A172 (cell line): ENCODE data around the gene NDUFAF8. TPM values are rescaled to one million over a fixed set of nuclear protein-coding genes. Genes with fewer than 3 reads are reported as not detected.

Experiments used
- DNase-seq: peaks from one replicate; pipeline ENCODE4 v3.0.0-alpha.2; 2015; ENCODE audit warnings: low spot score
- total RNA-seq: library from RNA; depleted of rRNA; stranded (reverse); fragments of >200 nt; shearing (Covaris generic); gene quantifications from 2 replicates; pipeline ENCODE4 v1.2.3, GENCODE V29; 2014

NDUFAF8 gene
- total RNA-seq, 1 experiment from 2014 or later: 100 TPM

DNA sequence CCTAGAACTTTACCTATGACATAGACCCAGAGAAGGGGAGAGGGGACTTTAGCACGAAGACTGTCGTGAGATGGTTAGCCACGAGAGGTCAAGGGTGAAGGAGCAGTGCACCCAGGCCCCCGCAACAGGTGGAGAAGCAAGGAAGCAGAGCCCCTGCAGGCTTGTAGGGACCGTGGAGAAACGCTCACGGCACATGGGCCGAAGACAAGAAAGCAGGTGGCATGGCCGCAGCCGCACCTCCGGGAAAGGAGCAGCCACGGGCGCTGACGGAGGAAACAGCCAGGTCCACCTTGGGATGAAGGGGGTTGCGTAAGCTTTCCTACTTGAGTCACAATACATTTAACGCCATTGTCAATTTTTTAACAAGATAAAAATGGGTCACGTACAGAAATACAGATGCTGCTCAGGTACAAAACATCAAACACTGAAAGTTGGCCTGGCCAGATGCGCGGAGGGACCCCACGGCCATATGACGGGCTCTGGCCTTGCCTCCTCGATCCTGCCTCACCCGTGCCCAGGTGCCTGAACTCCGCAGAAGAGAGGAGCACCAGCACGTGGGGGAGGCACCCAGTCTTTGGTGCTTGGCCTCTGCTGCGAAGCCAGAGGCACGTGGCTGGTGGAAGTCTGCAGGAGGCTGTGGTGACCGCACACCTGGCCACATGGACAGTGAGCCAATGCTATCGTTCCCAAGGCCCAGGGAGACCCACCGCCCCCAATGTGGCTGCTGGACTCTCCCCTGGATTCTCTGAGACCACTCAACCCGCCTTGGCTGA is 34.8 kb downstream of the NDUFAF8 start:
- no peak for DNase-seq

DNA sequence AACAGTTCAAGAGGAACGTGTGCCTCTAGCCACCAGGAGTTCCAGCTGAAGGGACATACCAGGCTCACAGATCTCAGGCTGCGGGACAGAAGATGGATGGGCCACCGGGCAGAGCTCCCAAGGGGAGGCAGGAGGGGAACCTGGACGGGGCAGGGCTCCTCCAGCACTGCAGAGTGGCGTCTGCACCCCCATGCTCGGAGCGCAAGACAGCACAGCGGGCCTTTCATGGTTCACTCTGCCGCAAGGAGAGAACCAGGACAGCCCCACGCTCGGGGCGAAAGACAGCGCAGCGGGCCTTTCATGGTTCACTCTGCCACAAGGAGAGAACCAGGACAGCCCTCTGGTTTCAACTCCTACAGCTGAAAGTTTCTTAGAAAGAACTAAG is 35.3 kb downstream of the NDUFAF8 start:
- DNase-seq: no peak

DNA sequence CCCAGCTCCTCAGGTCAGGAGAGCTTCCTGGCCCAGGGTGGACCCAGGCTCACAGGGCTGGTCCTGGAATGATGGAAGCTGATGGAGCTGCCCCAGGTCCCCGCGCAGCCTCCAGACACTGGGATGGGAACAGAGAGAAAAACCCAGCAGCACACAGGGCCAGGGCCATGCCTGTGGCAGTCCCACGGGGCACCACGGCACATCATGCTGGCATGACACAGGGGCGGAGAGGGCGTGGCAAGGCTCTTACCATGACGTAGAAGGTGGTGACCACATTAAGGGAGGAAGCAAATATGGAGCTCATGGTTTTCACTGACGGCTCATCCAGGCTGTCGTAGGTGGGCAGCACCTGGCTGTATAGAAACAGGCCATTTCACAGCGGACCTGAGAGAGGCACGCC is 37.7 kb downstream of the NDUFAF8 start:
- DNase-seq: no peak

- no peak for DNase-seq
These were observed 38.3 kb downstream of the NDUFAF8 start for GRCh38 chr17:81277421-81277820.

DNA sequence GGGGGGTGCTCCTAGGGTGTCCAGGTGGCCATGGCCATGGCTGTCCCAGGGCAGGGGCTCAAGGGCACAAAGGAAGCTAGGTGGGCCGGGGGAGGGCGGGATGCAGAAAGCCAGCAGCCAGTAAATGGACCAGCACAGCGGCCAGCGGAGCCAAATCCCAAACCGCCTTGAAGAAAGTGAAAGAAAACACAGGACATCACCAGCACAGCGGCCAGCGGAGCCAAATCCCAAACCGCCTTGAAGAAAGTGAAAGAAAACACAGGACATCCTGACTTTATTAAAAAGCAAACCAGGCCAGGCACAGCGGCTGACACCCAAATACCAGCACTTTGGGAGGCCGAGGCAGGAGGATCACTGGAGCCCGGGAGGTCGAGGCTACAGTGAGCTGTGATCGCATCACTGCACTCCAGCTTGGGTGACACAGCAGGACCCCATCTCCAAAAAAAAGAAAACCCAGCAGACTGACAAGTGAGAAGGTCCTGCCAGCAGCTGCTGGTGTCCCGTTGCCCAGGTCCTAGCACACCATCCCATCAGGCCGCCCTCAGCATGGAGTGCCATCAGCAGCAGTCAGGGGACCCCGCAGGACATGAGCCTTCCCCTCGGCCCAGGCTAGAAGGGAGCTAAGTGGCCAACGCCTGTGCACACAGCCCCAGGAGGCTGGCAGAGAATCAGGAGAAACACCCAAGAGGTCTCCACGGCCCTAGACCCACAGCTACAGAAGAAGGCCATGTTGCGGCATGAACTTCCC is 39.0 kb downstream of the NDUFAF8 start:
- no peak for DNase-seq

DNA sequence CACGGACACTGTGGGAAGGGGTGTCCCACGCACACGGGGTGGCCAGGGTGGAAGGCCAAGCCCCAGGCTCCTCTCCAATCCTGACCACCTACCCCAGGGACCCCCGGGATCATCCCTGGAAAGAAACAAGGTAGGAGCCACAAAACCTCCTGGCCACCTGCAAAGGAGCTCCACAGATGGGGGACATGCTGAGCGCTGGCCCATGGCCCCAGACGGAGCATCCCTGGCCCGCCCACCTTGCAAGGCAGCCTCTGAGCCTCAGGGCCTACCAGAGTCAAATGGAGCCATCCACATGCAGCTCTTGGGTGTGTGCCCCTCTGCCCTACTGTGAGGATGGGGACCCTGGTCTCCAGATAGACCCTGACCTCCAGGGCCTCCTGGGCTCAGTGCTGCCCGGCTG is 39.7 kb downstream of the NDUFAF8 start:
- no peak for DNase-seq

DNA sequence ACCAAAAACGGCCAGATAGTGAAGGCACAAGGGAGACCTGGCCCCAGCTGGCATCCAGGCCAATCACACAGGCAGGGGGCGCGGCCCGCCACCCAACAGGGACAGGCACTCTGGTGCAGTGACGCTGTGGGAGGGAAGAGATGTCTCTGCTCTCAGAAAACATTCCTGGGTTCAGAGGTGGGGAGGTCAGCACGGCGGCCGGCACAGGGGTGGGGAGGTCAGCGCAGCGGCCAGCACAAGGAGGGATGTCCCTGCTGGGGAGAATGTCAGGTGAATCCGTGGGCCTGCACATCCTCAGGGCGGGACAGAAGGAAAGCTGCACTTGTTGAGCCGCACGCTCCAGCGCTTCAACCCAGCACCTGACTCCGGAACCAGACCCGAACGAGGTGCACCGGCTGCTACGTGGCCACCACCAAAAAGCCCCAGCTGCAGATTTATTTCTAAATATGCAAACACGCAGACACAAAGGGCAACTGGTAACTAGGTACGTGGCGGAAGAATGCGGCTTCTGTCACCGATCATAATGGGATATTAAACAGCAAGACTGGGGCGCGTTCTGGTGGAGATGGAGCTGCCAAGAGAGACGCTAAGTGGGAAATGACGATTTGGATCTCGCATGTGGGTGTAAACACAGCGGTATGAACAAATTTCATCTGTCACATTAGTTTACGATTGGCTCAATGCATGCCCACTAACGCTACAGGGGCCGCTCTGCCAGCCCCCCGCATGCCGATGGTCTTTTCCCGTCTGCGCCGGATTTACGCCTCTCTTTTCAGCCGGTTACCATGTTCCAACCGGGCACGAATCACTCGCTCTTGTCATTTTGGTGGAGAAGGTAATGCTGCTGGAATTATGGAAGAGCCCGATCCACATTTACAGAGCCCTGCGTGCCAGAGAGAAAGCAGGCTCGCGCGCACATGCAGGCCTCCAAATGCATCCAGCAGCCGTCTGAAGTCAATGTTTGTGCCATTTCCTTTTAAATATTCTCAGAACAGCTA is 40.5 kb downstream of the NDUFAF8 start:
- no peak for DNase-seq

DNA sequence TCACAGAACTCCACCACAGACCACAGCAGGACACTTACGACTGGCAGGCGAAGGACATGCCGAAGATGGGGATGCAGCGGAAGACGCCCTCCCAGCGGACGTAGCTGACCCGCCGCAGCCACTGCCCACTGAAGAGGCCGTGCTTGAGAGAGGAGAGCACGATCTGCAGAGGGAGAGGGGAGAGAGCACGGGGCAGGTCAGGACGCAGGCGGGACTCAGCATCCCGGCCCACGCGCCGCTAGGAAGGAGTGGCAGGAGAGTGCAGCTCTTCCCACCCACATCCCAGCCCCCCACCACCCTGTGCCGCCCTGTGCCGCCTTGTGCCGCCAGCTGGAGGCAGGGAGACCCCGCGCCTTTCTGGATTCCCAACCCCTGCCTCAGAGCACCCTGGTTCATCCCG is 41.5 kb downstream of the NDUFAF8 start:
- DNase-seq: no peak

DNA sequence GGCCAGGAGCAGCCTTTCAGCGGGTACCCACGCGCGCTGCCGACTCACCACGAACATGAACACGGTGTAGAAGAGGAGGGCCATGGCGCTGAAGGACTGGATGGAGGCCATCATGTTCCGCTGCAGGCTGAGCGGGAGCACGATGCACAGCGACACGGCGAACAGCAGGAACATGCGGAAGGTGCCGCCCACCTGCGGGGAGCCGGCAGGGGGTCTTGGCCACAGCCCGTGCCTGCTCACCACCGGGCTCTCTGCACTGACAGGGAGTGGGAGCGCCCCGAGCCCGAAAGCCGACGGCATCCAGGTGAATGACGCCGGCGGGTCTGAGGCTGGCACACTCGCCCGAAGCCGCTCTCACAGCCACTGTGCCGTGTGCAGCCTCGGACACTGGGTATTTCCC is 43.0 kb downstream of the NDUFAF8 start:
- no peak for DNase-seq

DNA sequence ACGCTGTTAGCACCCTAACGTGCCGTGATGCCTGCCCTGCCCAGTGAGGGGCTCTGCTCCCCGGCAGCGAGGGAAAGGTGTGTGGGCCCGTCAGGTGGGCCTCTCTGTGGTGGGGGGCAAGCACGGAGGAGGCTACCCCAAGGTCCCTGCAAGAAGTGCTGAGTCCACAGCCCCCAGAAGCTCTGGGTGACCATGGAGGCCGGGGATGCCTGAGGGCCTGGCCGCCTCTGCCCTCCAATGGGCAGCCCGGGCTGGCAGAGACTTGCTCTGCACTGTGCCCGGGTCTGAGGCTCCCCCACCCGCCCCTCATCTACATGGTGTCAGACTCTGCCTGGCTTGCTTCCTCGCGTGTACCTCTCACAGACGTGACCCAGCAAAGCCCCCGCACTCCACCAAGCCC is 43.8 kb downstream of the NDUFAF8 start:
- no peak for DNase-seq

DNA sequence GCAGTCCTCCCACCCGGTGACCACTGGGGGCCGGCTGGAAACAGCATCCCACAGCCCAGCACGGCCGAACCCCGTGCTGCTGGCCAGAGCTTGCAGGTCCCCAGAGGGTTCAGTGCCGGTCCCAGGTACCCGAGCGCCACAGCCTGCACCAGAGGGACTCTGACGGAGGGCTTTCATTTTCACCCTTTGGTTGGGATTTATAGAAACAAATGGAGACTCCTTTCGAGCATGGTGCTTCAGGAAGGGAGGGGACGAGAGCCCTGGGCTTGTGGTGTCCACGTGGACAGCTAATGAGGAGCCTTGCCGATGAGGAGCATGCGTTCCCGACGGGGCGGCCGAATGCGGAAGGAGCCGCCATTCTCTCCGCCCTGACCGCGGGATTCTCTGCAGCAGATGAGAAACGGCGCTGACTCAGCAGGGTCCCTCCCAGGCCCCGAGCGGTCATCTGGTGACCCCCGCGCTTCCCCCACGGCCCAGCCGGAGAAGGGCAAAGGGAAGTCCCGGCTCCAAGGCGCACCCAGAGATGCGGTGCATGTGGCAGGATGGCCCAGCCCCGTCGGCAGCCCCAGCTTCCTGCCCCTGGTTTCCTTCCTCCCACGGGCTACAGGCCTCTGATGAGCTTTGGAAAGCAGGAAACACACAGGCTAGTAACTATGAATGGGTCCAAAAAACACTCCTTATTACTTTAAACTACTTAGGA is 46.2 kb downstream of the NDUFAF8 start:
- no peak for DNase-seq

DNA sequence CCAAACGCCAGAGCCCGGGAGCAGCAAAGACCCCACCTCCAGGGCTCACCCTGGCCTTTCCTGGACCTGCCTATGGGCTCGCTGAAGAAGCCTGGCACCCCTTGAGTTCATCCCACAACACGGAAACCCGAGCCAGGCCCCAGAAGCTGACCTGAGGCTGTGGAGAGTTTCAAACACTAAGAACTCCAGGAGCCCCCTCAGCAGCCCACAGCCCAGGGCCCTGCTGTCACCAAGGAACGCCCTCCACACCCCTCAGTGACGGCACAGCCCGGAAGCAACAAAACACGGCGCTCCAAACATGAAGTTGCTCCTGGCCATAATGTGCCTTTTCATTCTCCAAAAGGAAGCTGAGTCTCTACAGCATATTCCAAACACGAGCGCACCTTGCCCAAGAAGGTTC is 46.8 kb downstream of the NDUFAF8 start:
- no peak for DNase-seq

DNA sequence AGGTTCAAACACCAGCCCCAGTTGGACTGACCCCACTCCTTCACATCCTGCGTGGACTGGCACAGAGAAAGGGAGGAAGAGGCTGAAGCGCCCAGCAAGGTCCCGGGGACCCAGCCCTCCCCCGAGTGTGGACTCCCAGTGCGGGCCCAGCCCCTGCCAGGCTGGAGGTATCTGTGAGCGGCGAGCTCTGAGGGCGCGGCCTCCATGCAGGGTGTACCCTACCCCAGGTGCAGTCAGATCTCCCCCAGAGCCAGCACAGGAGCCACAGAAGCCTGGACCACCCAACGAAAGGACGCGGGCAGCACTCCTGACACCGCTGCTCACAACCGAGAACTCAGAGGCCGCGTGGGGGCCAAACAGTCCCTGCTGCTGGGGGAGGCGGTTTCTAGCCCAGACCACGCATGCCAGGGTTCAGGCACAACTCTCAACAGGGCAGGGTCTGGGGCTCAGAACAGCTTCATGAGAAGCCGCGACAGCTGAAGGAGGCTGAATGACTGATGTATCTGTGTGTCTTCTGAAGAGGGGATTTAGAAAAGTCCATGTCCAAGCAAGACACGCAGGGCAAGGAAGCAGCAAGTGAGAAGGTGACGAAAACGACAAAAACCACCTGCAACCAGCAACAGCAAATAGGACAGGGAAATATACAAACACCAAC is 47.5 kb downstream of the NDUFAF8 start:
- no peak for DNase-seq

- DNase-seq: no peak
These were observed 48.0 kb downstream of the NDUFAF8 start for GRCh38 chr17:81287152-81287551.

DNA sequence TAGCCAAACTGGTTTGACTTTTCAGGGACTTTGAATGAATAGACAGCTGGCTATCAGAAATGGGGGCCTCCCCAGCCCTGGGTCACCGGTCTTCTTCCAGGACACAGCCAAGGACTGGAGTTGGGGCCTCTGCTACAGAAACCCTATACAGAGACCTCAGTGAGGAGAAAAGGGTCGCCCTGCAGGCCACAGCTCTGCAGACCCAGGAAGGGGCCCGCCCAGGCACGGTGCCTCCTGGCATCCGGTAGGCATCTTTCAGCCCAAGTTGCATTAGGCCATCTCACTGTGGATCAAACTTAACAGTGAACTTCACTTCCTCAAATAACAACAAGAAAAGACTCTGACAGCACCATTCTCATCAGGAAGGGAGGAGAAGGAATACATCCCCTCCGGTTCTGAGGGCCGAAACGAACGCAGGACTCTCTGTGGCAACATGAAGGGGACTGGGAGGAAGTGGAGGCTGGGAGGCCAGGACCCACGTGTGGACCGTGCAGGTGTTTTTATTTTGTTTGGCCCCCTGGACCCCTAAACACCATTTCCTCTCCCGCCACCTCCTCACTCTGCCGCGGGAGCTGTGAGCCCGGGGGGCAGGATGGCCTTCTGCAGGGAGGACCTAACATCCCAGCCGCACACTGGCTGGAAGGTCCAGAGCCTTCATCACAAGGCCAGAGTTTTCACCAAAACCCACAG is 48.8 kb downstream of the NDUFAF8 start:
- DNase-seq: no peak

GRCh38 chr17:81288715-81289114 is 49.6 kb downstream of the NDUFAF8 start:
- DNase-seq: no peak

- no peak for DNase-seq
These were observed 50.5 kb downstream of the NDUFAF8 start for GRCh38 chr17:81289627-81290026.

GRCh38 chr17:81290230-81290629 is 51.1 kb downstream of the NDUFAF8 start:
- DNase-seq: no peak
